Smooth muscle cell (in vitro differentiated cells): Measurements from ENCODE around the gene DAB1. TPM values are rescaled to one million over a fixed set of nuclear protein-coding genes. Genes with fewer than 3 reads are reported as not detected.

Source experiments
- DNase-seq: peaks from one replicate; lab custom pipeline; 2025; ENCODE audit not compliant: unreplicated experiment; lab: John Stamatoyannopoulos, UW
- H2AFZ ChIP-seq: fragments of 200-600 bp; sonication (generic); 2 replicates; pipeline ENCODE4 v1.6.0; 2016; ENCODE audit warnings: antibody characterized with exemption, low read depth, mild to moderate bottlenecking
- H3F3A ChIP-seq: fragments of 200-600 bp; sonication (generic); 2 replicates; pipeline ENCODE4 v1.6.0; 2017; ENCODE audit warnings: antibody characterized with exemption, low read depth
- H3K27ac ChIP-seq: fragments of 200-600 bp; sonication (generic); 2 replicates; pipeline ENCODE4 v1.5.1; 2016; ENCODE audit warnings: low read depth, mild to moderate bottlenecking
- H3K27me3 ChIP-seq: fragments of 200-600 bp; sonication (generic); 2 replicates; pipeline ENCODE4 v1.6.1; 2016; ENCODE audit warnings: low read depth, mild to moderate bottlenecking
- H3K36me3 ChIP-seq: fragments of 200-600 bp; sonication (generic); 2 replicates; pipeline ENCODE4 v1.5.1; 2016; ENCODE audit warnings: low read depth
- H3K4me1 ChIP-seq: fragments of 200-600 bp; sonication (generic); 2 replicates; pipeline ENCODE4 v1.5.1; 2016; ENCODE audit warnings: low read depth
- H3K4me2 ChIP-seq: fragments of 200-600 bp; sonication (generic); 2 replicates; pipeline ENCODE4 v1.6.0; 2016; ENCODE audit warnings: mild to moderate bottlenecking
- H3K4me3 ChIP-seq: fragments of 200-600 bp; sonication (generic); 2 replicates; pipeline ENCODE4 v1.5.1; 2016; ENCODE audit warnings: mild to moderate bottlenecking
- H3K79me2 ChIP-seq: fragments of 200-600 bp; sonication (generic); 2 replicates; pipeline ENCODE4 v1.6.0; 2016; ENCODE audit warnings: low read depth, mild to moderate bottlenecking
- H3K9ac ChIP-seq: fragments of 200-600 bp; sonication (generic); 2 replicates; pipeline ENCODE4 v1.6.0; 2016; ENCODE audit warnings: low read depth
- H3K9me3 ChIP-seq: fragments of 200-600 bp; sonication (generic); replicated peaks from 2 replicates; pipeline ENCODE4 v1.5.1; 2016; ENCODE audit warnings: low read depth
- H4K20me1 ChIP-seq: fragments of 200-600 bp; sonication (generic); 2 replicates; pipeline ENCODE4 v1.6.0; 2016; ENCODE audit warnings: low read depth
- WGBS: methylation state at CpG from one replicate; pipeline ENCODE4 v1.1.7; 2016; ENCODE audit warnings: low lambda C conversion rate; 5-methylcytosine and 5-hydroxymethylcytosine counted together
- polyA plus RNA-seq: library from polyadenylated mRNA; unstranded; fragments of >200 nt; fragmentation: Nextera tagmentation; extraction: Ambion mirVana; gene quantifications from 2 replicates; pipeline ENCODE4 v1.2.1, GENCODE V29; 2016
- total RNA-seq: library from RNA; depleted of rRNA; stranded (reverse); fragments of >200 nt; gene quantifications from 2 replicates; pipeline ENCODE4 v1.2.3, GENCODE V29; 2014
- TF ChIP-seq, protein P1 (sequence below): fragments of 200-600 bp; sonication (generic); IDR thresholded peaks from 2 replicates; pipeline ENCODE4 v1.5.1; 2017; ENCODE audit warnings: borderline replicate concordance, mild to moderate bottlenecking, antibody characterized with exemption; ENCODE audit not compliant: insufficient read depth, poor library complexity, severe bottlenecking

Gene DAB1
- total and polyA plus RNA-seq, 2 experiments from 2014 or later, result 0.22 to 0.30 TPM

- Histone ChIP-seq H3F3A (no peaks in the 10 kb centered on the region), H4K20me1 (no peaks in the 10 kb centered on the region), H3K9me3 (no peaks in the 10 kb centered on the region), H3K4me1 (no peaks in the 10 kb centered on the region), H3K36me3 (no peaks in the 10 kb centered on the region), H3K79me2 (no peaks in the 10 kb centered on the region), H3K27me3 (no peaks in the 10 kb centered on the region), H3K27ac (no peak overlapping the region), H3K4me2 (no peak overlapping the region), H3K4me3 (no peak overlapping the region), H2AFZ (no peak overlapping the region), H3K9ac (no peak overlapping the region)
- 81% methylated on average over 3 of the region's 3 CpGs for WGBS
- TF ChIP-seq, protein P1, sequence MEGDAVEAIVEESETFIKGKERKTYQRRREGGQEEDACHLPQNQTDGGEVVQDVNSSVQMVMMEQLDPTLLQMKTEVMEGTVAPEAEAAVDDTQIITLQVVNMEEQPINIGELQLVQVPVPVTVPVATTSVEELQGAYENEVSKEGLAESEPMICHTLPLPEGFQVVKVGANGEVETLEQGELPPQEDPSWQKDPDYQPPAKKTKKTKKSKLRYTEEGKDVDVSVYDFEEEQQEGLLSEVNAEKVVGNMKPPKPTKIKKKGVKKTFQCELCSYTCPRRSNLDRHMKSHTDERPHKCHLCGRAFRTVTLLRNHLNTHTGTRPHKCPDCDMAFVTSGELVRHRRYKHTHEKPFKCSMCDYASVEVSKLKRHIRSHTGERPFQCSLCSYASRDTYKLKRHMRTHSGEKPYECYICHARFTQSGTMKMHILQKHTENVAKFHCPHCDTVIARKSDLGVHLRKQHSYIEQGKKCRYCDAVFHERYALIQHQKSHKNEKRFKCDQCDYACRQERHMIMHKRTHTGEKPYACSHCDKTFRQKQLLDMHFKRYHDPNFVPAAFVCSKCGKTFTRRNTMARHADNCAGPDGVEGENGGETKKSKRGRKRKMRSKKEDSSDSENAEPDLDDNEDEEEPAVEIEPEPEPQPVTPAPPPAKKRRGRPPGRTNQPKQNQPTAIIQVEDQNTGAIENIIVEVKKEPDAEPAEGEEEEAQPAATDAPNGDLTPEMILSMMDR, result no peak
- DNase-seq, result no peak
Measured at GRCh38 chr1:57319791-57320190, 104.1 kb downstream of the DAB1 start.

- no peaks in the 10 kb centered on the region for H3K79me2 ChIP-seq
- DNase-seq, result no peak
- WGBS, result 36% methylated on average over 4 of the region's 4 CpGs
- H4K20me1 ChIP-seq, result no peaks in the 10 kb centered on the region
- H3K4me2 ChIP-seq, result no peak overlapping the region
- H3K4me3 ChIP-seq, result no peak overlapping the region
- no peak overlapping the region for H3K9ac ChIP-seq
- no peaks in the 10 kb centered on the region for H3K9me3 ChIP-seq
- TF ChIP-seq, protein P1, result no peak
- no peaks in the 10 kb centered on the region for H3F3A ChIP-seq
- H2AFZ ChIP-seq, result no peak overlapping the region
- H3K4me1 ChIP-seq, result no peaks in the 10 kb centered on the region
- no peaks in the 10 kb centered on the region for H3K36me3 ChIP-seq
- no peaks in the 10 kb centered on the region for H3K27me3 ChIP-seq
- no peak overlapping the region for H3K27ac ChIP-seq
Measured at GRCh38 chr1:57319165-57319564, 104.7 kb downstream of the DAB1 start.

GRCh38 chr1:57316861-57317260 is 107.0 kb downstream of the DAB1 start:
- Histone ChIP-seq H4K20me1 (no peaks in the 10 kb centered on the region), H3K27me3 (no peaks in the 10 kb centered on the region), H3K27ac (no peak overlapping the region), H3K9me3 (no peaks in the 10 kb centered on the region), H3K4me1 (no peaks in the 10 kb centered on the region), H3K4me2 (no peak overlapping the region), H3K9ac (no peak overlapping the region), H2AFZ (no peak overlapping the region), H3K4me3 (no peak overlapping the region), H3K79me2 (no peaks in the 10 kb centered on the region), H3F3A (no peaks in the 10 kb centered on the region), H3K36me3 (no peaks in the 10 kb centered on the region)
- TF ChIP-seq, protein P1, result no peak
- DNase-seq, result no peak
- 93% methylated on average over 4 of the region's 4 CpGs for WGBS

- Histone ChIP-seq H3K9ac (no peak overlapping the region), H3K4me3 (no peak overlapping the region), H3K36me3 (no peaks in the 10 kb centered on the region), H3F3A (no peaks in the 10 kb centered on the region), H3K9me3 (no peaks in the 10 kb centered on the region), H3K27ac (no peak overlapping the region), H3K79me2 (no peaks in the 10 kb centered on the region), H3K4me2 (no peak overlapping the region), H3K27me3 (no peaks in the 10 kb centered on the region), H3K4me1 (no peaks in the 10 kb centered on the region), H4K20me1 (no peaks in the 10 kb centered on the region), H2AFZ (no peak overlapping the region)
- WGBS, result 96% methylated on average over 3 of the region's 3 CpGs
- no peak for DNase-seq
- TF ChIP-seq, protein P1, result no peak
Measured at GRCh38 chr1:57316291-57316690, 107.6 kb downstream of the DAB1 start.
